Hepatocyte (in vitro differentiated cells): ENCODE measurements around the gene DHRS1. TPM values are rescaled to one million over a fixed set of nuclear protein-coding genes. Genes with fewer than 3 reads are reported as not detected.

Experiments
- DNase-seq: peaks from one replicate; pipeline ENCODE4 v3.0.0-alpha.2; 2016; ENCODE audit warnings: low spot score
- H2AFZ ChIP-seq: fragments of 200-600 bp; sonication (generic); 2 replicates; pipeline ENCODE4 v1.6.0; 2016; ENCODE audit warnings: antibody characterized with exemption, mild to moderate bottlenecking
- H3K27ac ChIP-seq: fragments of 200-600 bp; sonication (generic); 2 replicates; pipeline ENCODE4 v1.5.1; 2016; ENCODE audit warnings: mild to moderate bottlenecking
- H3K27me3 ChIP-seq: fragments of 200-600 bp; sonication (generic); 2 replicates; pipeline ENCODE4 v1.6.1; 2016
- H3K36me3 ChIP-seq: fragments of 200-600 bp; sonication (generic); replicated peaks from 2 replicates; pipeline ENCODE4 v1.5.1; 2016; ENCODE audit warnings: low read depth; ENCODE audit not compliant: insufficient read depth
- H3K4me1 ChIP-seq: fragments of 200-600 bp; sonication (generic); 2 replicates; pipeline ENCODE4 v1.5.1; 2016; ENCODE audit warnings: mild to moderate bottlenecking, moderate library complexity; ENCODE audit not compliant: insufficient read depth
- H3K4me2 ChIP-seq: fragments of 200-600 bp; sonication (generic); 2 replicates; pipeline ENCODE4 v1.6.0; 2016
- H3K4me3 ChIP-seq: fragments of 200-600 bp; sonication (generic); 2 replicates; pipeline ENCODE4 v1.5.1; 2016; ENCODE audit warnings: mild to moderate bottlenecking
- H3K79me2 ChIP-seq: fragments of 200-600 bp; sonication (generic); 2 replicates; pipeline ENCODE4 v1.6.0; 2017; ENCODE audit warnings: mild to moderate bottlenecking
- H3K9me2 ChIP-seq: fragments of 200-600 bp; sonication (generic); replicated peaks from 2 replicates; pipeline ENCODE4 v1.6.0; 2017; ENCODE audit warnings: mild to moderate bottlenecking; ENCODE audit not compliant: insufficient read depth
- H3K9me3 ChIP-seq: fragments of 200-600 bp; sonication (generic); 2 replicates; pipeline ENCODE4 v1.5.1; 2016; ENCODE audit warnings: low read depth, mild to moderate bottlenecking
- H4K20me1 ChIP-seq: fragments of 200-600 bp; sonication (generic); 2 replicates; pipeline ENCODE4 v1.6.0; 2016; ENCODE audit warnings: mild to moderate bottlenecking; ENCODE audit not compliant: insufficient read depth, poor library complexity, severe bottlenecking
- EZH2 ChIP-seq: fragments of 200-600 bp; sonication (generic); IDR thresholded peaks from 2 replicates; pipeline ENCODE4 v1.6.1; 2016; ENCODE audit warnings: antibody characterized with exemption, mild to moderate bottlenecking, borderline replicate concordance
- EZH2phosphoT487 ChIP-seq: fragments of 200-600 bp; sonication (generic); IDR thresholded peaks from one replicate; pipeline ENCODE4 v1.6.1; 2018; ENCODE audit warnings: antibody characterized with exemption, mild to moderate bottlenecking, low read depth, moderate library complexity; ENCODE audit not compliant: unreplicated experiment, severe bottlenecking
- WGBS: methylation state at CpG from one replicate; pipeline ENCODE4 v1.1.6; 2016; ENCODE audit warnings: low lambda C conversion rate; ENCODE audit errors: missing lambda C conversion rate; 5-methylcytosine and 5-hydroxymethylcytosine counted together
- polyA plus RNA-seq: library from polyadenylated mRNA; unstranded; fragments of >200 nt; fragmentation: Nextera tagmentation; extraction: Ambion mirVana; gene quantifications from 2 replicates; pipeline ENCODE4 v1.2.1, GENCODE V29; 2016
- total RNA-seq: library from RNA; depleted of rRNA; stranded (reverse); fragments of >200 nt; gene quantifications from 2 replicates; pipeline ENCODE4 v1.2.3, GENCODE V29; 2014
- TF ChIP-seq, protein P1 (sequence below): fragments of 200-600 bp; sonication (generic); IDR thresholded peaks from 2 replicates; pipeline ENCODE4 v1.5.1; 2016; ENCODE audit warnings: antibody characterized with exemption, mild to moderate bottlenecking; ENCODE audit not compliant: poor library complexity

DHRS1 gene
- total and polyA plus RNA-seq, 2 experiments from 2014 or later, result 23.0 to 39.5 TPM

DNA sequence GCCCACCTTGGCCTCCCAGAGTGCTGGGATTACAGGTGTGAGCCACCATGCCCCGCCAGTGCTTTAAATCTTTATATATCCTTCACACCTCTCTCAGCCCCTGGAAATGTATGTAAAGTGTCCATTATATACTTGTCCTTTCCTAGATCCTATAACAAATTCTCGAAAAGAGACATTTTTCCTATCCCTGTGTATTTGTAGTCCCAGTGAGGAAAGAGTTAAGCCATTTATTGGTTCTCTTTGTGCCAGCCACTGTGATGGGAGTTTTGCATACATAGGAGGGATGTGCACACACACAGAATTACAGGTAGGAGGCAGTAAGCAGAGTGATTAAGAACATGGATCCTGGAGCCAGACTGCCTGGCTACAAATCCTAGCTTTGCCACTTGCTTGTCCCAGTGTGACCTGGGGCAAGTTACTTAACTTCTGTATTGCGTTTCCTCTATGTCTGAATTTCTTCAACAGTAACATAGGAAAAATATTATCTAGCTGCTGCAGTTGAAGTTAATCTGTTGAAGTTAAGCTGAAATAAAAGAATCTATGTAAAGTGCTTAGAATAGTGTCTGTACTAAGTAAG is 26.1 kb downstream of the DHRS1 start:
- no peak for DNase-seq
- TF ChIP-seq, protein P1, sequence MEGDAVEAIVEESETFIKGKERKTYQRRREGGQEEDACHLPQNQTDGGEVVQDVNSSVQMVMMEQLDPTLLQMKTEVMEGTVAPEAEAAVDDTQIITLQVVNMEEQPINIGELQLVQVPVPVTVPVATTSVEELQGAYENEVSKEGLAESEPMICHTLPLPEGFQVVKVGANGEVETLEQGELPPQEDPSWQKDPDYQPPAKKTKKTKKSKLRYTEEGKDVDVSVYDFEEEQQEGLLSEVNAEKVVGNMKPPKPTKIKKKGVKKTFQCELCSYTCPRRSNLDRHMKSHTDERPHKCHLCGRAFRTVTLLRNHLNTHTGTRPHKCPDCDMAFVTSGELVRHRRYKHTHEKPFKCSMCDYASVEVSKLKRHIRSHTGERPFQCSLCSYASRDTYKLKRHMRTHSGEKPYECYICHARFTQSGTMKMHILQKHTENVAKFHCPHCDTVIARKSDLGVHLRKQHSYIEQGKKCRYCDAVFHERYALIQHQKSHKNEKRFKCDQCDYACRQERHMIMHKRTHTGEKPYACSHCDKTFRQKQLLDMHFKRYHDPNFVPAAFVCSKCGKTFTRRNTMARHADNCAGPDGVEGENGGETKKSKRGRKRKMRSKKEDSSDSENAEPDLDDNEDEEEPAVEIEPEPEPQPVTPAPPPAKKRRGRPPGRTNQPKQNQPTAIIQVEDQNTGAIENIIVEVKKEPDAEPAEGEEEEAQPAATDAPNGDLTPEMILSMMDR, result no peak
- TF ChIP-seq EZH2 (no peak), EZH2phosphoT487 (no peak)
- Histone ChIP-seq H2AFZ (no peak overlapping the region), H3K4me2 (no peak overlapping the region), H3K36me3 (no peaks in the 10 kb centered on the region), H4K20me1 (no peaks in the 10 kb centered on the region), H3K9me3 (no peaks in the 10 kb centered on the region), H3K27me3 (no peaks in the 10 kb centered on the region), H3K79me2 (peaks cover 17% of the 10 kb centered on the region), H3K9me2 (no peaks in the 10 kb centered on the region), H3K4me1 (peaks cover 6% of the 10 kb centered on the region), H3K27ac (no peak overlapping the region), H3K4me3 (no peak overlapping the region)
- WGBS, result 58% methylated on average over 3 of the region's 3 CpGs

DNA sequence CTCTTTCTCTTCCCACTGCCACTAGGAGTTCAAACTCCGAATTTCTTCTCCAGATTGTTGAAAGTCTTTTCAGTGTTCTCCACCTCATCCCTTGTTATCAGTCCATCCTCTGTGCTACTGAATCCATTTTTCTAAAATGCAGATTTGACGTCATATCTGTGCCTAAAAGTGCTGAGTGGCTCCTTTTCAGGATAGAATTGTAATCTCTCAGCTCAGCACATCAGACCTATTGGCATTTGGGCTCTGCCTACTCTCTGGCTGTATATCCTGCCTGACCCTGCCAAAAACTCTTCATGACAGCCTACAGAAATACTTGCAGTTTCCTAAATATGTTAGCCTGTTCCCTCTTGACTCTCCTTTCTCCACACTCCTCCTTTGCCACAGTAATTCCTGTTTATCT is 27.1 kb downstream of the DHRS1 start:
- Histone ChIP-seq H3K4me3 (no peak overlapping the region), H4K20me1 (no peaks in the 10 kb centered on the region), H3K27me3 (no peaks in the 10 kb centered on the region), H3K4me2 (peak overlapping the region; percentile 77), H3K9me3 (no peaks in the 10 kb centered on the region), H3K9me2 (no peaks in the 10 kb centered on the region), H3K27ac (no peak overlapping the region), H2AFZ (no peak overlapping the region), H3K36me3 (no peaks in the 10 kb centered on the region), H3K4me1 (peaks cover 6% of the 10 kb centered on the region), H3K79me2 (peaks cover 17% of the 10 kb centered on the region)
- TF ChIP-seq, protein P1, result no peak
- TF ChIP-seq EZH2phosphoT487, result no peak
- TF ChIP-seq EZH2, result no peak
- 87% methylated on average over 2 of the region's 2 CpGs for WGBS
- no peak for DNase-seq

DNA sequence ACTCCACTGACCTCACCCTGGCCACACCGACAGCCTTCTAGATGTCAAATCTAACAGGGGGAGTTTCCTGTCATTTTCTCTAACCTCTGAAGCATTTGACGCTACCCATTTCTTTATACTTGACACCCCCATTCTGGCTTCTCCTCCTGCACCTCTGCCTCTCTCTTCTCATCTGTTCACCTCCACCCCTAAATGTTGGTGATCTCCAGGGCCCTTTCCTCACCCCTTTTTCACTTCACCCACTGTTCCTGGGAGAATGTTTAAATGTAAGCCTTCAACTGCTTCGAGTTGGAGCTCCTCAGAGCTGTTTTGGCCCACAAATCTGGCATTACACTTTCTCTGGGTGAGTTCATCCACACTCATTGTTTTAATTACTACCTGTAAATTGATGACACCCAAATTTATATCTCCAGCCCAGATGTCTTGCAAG is 27.7 kb downstream of the DHRS1 start:
- TF ChIP-seq, protein P1, result no peak
- TF ChIP-seq EZH2 (no peak), EZH2phosphoT487 (no peak)
- 17% methylated on average over 3 of the region's 3 CpGs for WGBS
- H3K27me3 ChIP-seq, result no peaks in the 10 kb centered on the region
- H4K20me1 ChIP-seq, result no peaks in the 10 kb centered on the region
- H3K27ac ChIP-seq, result peak overlapping the region; percentile 98
- peaks cover 6% of the 10 kb centered on the region for H3K4me1 ChIP-seq
- DNase-seq, result no peak
- H3K9me3 ChIP-seq, result no peaks in the 10 kb centered on the region
- H3K36me3 ChIP-seq, result no peaks in the 10 kb centered on the region
- peaks cover 17% of the 10 kb centered on the region for H3K79me2 ChIP-seq
- H2AFZ ChIP-seq, result peak overlapping the region; percentile 76
- H3K4me2 ChIP-seq, result peak overlapping the region; percentile 77
- H3K4me3 ChIP-seq, result peak overlapping the region; percentile 93
- H3K9me2 ChIP-seq, result no peaks in the 10 kb centered on the region
